ENCODE results near the gene ATG7. TPM values are rescaled to one million over a fixed set of nuclear protein-coding genes. Genes with fewer than 3 reads are reported as not detected.

ATG7 gene
- total and polyA plus RNA-seq, 3 experiments from 2014 or later = 13.8 to 28.2 (median 28.0) TPM

GRCh38 chr3:11322931-11323330, 50.7 kb downstream of the ATG7 start:
- H3K27me3 Mint-ChIP-seq = no peaks in the 10 kb centered on the region
- ChIA-PET CTCF (interaction anchor here (1.5 kb wide), 1 partner anchor 12 kb away, joined by 5 read pairs; no protein-coding TSS in a partner anchor), POLR2A (no interaction called here)
- Histone ChIP-seq H3K4me3 (ENCODE audit: low read length) (no peak overlapping the region), H3K27me3 (ENCODE audit: insufficient read depth, low read length, poor library complexity, severe bottlenecking) (no peaks in the 10 kb centered on the region), H3K4me1 (ENCODE audit: insufficient read depth, low read length) (no peaks in the 10 kb centered on the region), H3K27ac (ENCODE audit: low read depth, low read length) (no peak overlapping the region), H3K36me3 (ENCODE audit: insufficient read depth, low read length) (peaks cover 20% of the 10 kb centered on the region), H3K9me3 (ENCODE audit: low read length) (no peaks in the 10 kb centered on the region)
- no peaks in the 10 kb centered on the region for H3K9me3 Mint-ChIP-seq
- H3K4me1 Mint-ChIP-seq = no peaks in the 10 kb centered on the region
- H3K36me3 Mint-ChIP-seq = peaks cover 4 to 84% (median 35%) of the 10 kb centered on the region in 3 donors
- DNase-seq = no peak
- no peak overlapping the region for H3K4me3 Mint-ChIP-seq
- peak overlapping the region in 1 of 8 donors; percentile 11 for H3K27ac Mint-ChIP-seq

GRCh38 chr3:11323813-11324212, 51.6 kb downstream of the ATG7 start:
- ChIA-PET POLR2A (no interaction called here), CTCF (interaction anchor here (1.5 to 1.6 kb wide), 2 partner anchors 9 to 12 kb away, joined by 3 to 5 read pairs; no protein-coding TSS in a partner anchor)
- no peak overlapping the region for H3K4me3 Mint-ChIP-seq
- no peak for DNase-seq
- Histone ChIP-seq H3K9me3 (ENCODE audit: low read length) (no peaks in the 10 kb centered on the region), H3K36me3 (ENCODE audit: insufficient read depth, low read length) (peaks cover 13% of the 10 kb centered on the region), H3K4me1 (ENCODE audit: insufficient read depth, low read length) (no peaks in the 10 kb centered on the region), H3K4me3 (ENCODE audit: low read length) (no peak overlapping the region), H3K27ac (ENCODE audit: low read depth, low read length) (no peak overlapping the region), H3K27me3 (ENCODE audit: insufficient read depth, low read length, poor library complexity, severe bottlenecking) (no peaks in the 10 kb centered on the region)
- no peaks in the 10 kb centered on the region for H3K27me3 Mint-ChIP-seq
- H3K27ac Mint-ChIP-seq = no peak overlapping the region
- H3K4me1 Mint-ChIP-seq = no peaks in the 10 kb centered on the region
- no peaks in the 10 kb centered on the region for H3K9me3 Mint-ChIP-seq
- H3K36me3 Mint-ChIP-seq = peaks cover 4 to 78% (median 27%) of the 10 kb centered on the region in 3 donors

GRCh38 chr3:11327619-11328018, 55.4 kb downstream of the ATG7 start:
- Mint-ChIP-seq H3K36me3 (peaks cover 4 to 69% (median 8%) of the 10 kb centered on the region in 3 donors), H3K4me3 (no peak overlapping the region), H3K4me1 (no peaks in the 10 kb centered on the region), H3K27ac (no peak overlapping the region), H3K27me3 (no peaks in the 10 kb centered on the region), H3K9me3 (no peaks in the 10 kb centered on the region)
- Histone ChIP-seq H3K36me3 (ENCODE audit: insufficient read depth, low read length) (peaks cover 10% of the 10 kb centered on the region), H3K9me3 (ENCODE audit: low read length) (no peaks in the 10 kb centered on the region), H3K4me3 (ENCODE audit: low read length) (no peak overlapping the region), H3K27ac (ENCODE audit: low read depth, low read length) (no peak overlapping the region), H3K4me1 (ENCODE audit: insufficient read depth, low read length) (no peaks in the 10 kb centered on the region), H3K27me3 (ENCODE audit: insufficient read depth, low read length, poor library complexity, severe bottlenecking) (no peaks in the 10 kb centered on the region)
- ChIA-PET CTCF (no interaction called here), POLR2A (no interaction called here)
- DNase-seq = no peak

- Histone ChIP-seq H3K9me3 (ENCODE audit: low read length) (no peaks in the 10 kb centered on the region), H3K4me3 (ENCODE audit: low read length) (no peak overlapping the region), H3K36me3 (ENCODE audit: insufficient read depth, low read length) (peaks cover 10% of the 10 kb centered on the region), H3K27me3 (ENCODE audit: insufficient read depth, low read length, poor library complexity, severe bottlenecking) (no peaks in the 10 kb centered on the region), H3K4me1 (ENCODE audit: insufficient read depth, low read length) (no peaks in the 10 kb centered on the region), H3K27ac (ENCODE audit: low read depth, low read length) (no peak overlapping the region)
- no peak for DNase-seq
- Mint-ChIP-seq H3K27ac (no peak overlapping the region), H3K36me3 (peaks cover 4 to 67% (median 4%) of the 10 kb centered on the region in 3 donors), H3K4me3 (no peak overlapping the region), H3K27me3 (no peaks in the 10 kb centered on the region), H3K4me1 (no peaks in the 10 kb centered on the region), H3K9me3 (no peaks in the 10 kb centered on the region)
- ChIA-PET CTCF (no interaction called here), POLR2A (no interaction called here)
Measured at GRCh38 chr3:11328196-11328945, 56.2 kb downstream of the ATG7 start.

DNA sequence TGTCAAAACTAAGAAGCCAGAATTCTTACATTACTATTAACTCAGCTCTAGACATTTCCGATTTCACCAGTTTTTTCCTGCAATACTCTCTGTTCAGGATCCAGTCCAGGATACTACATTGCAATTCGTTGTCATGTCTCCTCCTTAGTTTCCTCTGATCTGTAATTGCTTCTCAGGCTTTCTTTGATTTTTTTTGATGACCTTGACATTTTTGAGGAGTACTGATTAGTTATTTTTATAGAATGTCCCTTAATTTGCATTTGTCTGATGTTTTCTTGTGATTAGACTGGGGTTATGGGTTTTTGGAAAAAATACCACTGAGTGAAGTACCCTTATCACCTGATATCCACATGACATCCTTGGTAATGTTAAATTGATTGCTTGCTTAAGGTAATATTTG, 57.6 kb downstream of the ATG7 start:
- H3K36me3 ChIP-seq (ENCODE audit: insufficient read depth, low read length) = peaks cover 10% of the 10 kb centered on the region
- no peaks in the 10 kb centered on the region for H3K4me1 ChIP-seq (ENCODE audit: insufficient read depth, low read length)
- Mint-ChIP-seq H3K4me1 (peaks cover 0 to under 1% (median under 1%) of the 10 kb centered on the region in 3 donors), H3K4me3 (no peak overlapping the region), H3K9me3 (no peaks in the 10 kb centered on the region), H3K36me3 (peaks cover 3 to 60% (median 4%) of the 10 kb centered on the region in 3 donors), H3K27me3 (no peaks in the 10 kb centered on the region), H3K27ac (peak overlapping the region in 4 of 8 donors; percentile 36 to 62 (median 41))
- H3K4me3 ChIP-seq (ENCODE audit: low read length) = no peak overlapping the region
- H3K9me3 ChIP-seq (ENCODE audit: low read length) = no peaks in the 10 kb centered on the region
- no peak for DNase-seq
- no peaks in the 10 kb centered on the region for H3K27me3 ChIP-seq (ENCODE audit: insufficient read depth, low read length, poor library complexity, severe bottlenecking)
- CTCF ChIA-PET = no interaction called here
- POLR2A ChIA-PET = no interaction called here
- H3K27ac ChIP-seq (ENCODE audit: low read depth, low read length) = no peak overlapping the region

DNA sequence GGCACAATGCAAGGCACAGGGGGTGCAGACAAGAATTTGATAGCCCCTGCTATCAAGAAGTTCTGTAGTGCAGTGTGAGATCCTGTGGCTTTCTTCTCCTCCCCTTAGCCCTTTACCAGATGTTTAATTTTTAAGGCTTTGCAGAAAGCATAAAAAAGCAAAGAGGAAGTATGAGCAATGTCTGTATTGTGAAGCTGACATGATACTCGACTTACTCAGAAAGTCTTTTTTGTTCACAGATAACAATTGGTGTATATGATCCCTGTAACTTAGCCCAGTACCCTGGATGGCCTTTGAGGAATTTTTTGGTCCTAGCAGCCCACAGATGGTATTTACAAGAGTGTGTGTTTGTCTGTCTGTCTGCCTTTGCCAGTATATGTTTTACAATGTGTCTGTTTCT, 58.9 kb downstream of the ATG7 start:
- H3K9me3 ChIP-seq (ENCODE audit: low read length) = no peaks in the 10 kb centered on the region
- Mint-ChIP-seq H3K4me1 (peaks cover 0 to 5% (median 3%) of the 10 kb centered on the region in 3 donors), H3K9me3 (no peaks in the 10 kb centered on the region), H3K27ac (peak overlapping the region in 7 of 8 donors; percentile 4 to 84 (median 36)), H3K27me3 (no peaks in the 10 kb centered on the region), H3K36me3 (peaks cover 3 to 56% (median 4%) of the 10 kb centered on the region in 3 donors), H3K4me3 (no peak overlapping the region)
- no peak for DNase-seq
- peaks cover 10% of the 10 kb centered on the region for H3K36me3 ChIP-seq (ENCODE audit: insufficient read depth, low read length)
- ChIA-PET CTCF (no interaction called here), POLR2A (no interaction called here)
- H3K27me3 ChIP-seq (ENCODE audit: insufficient read depth, low read length, poor library complexity, severe bottlenecking) = no peaks in the 10 kb centered on the region
- no peak overlapping the region for H3K4me3 ChIP-seq (ENCODE audit: low read length)
- no peak overlapping the region for H3K27ac ChIP-seq (ENCODE audit: low read depth, low read length)
- H3K4me1 ChIP-seq (ENCODE audit: insufficient read depth, low read length) = no peaks in the 10 kb centered on the region

- peaks cover 0 to 5% (median 3%) of the 10 kb centered on the region in 3 donors for H3K4me1 Mint-ChIP-seq
- no peaks in the 10 kb centered on the region for H3K9me3 Mint-ChIP-seq
- H3K4me3 Mint-ChIP-seq = no peak overlapping the region
- peak overlapping the region in 3 of 8 donors; percentile 10 to 38 (median 36) for H3K27ac Mint-ChIP-seq
- Histone ChIP-seq H3K27ac (ENCODE audit: low read depth, low read length) (no peak overlapping the region), H3K27me3 (ENCODE audit: insufficient read depth, low read length, poor library complexity, severe bottlenecking) (no peaks in the 10 kb centered on the region), H3K36me3 (ENCODE audit: insufficient read depth, low read length) (peaks cover 5% of the 10 kb centered on the region), H3K4me3 (ENCODE audit: low read length) (no peak overlapping the region), H3K4me1 (ENCODE audit: insufficient read depth, low read length) (no peaks in the 10 kb centered on the region), H3K9me3 (ENCODE audit: low read length) (no peaks in the 10 kb centered on the region)
- peak in 2 of 5 donors; percentile 42 to 46 for DNase-seq
- POLR2A ChIA-PET = no interaction called here
- CTCF ChIA-PET = interaction anchor here (0.7 to 3.5 kb wide), 18 partner anchors 10 to 332 kb away, joined by 3 to 43 read pairs (median 4); no protein-coding TSS in a partner anchor
- peaks cover 0 to 33% (median 2%) of the 10 kb centered on the region in 3 donors for H3K36me3 Mint-ChIP-seq
- H3K27me3 Mint-ChIP-seq = no peaks in the 10 kb centered on the region
Measured at GRCh38 chr3:11335056-11335608, 62.9 kb downstream of the ATG7 start.

GRCh38 chr3:11339541-11339940, 67.3 kb downstream of the ATG7 start:
- no peak for DNase-seq
- ChIA-PET CTCF (interaction anchor here (1.9 kb wide), 1 partner anchor 103 kb away, joined by 7 read pairs; no protein-coding TSS in a partner anchor), POLR2A (no interaction called here)
- Histone ChIP-seq H3K9me3 (ENCODE audit: low read length) (no peaks in the 10 kb centered on the region), H3K4me3 (ENCODE audit: low read length) (no peak overlapping the region), H3K27ac (ENCODE audit: low read depth, low read length) (no peak overlapping the region), H3K27me3 (ENCODE audit: insufficient read depth, low read length, poor library complexity, severe bottlenecking) (no peaks in the 10 kb centered on the region), H3K4me1 (ENCODE audit: insufficient read depth, low read length) (no peaks in the 10 kb centered on the region), H3K36me3 (ENCODE audit: insufficient read depth, low read length) (no peaks in the 10 kb centered on the region)
- Mint-ChIP-seq H3K4me1 (peaks cover 0 to 5% (median 3%) of the 10 kb centered on the region in 3 donors), H3K9me3 (no peaks in the 10 kb centered on the region), H3K4me3 (no peak overlapping the region), H3K36me3 (peaks cover 6 to 37% (median 15%) of the 10 kb centered on the region in 3 donors), H3K27ac (peak overlapping the region in 2 of 8 donors; percentile 42 to 62), H3K27me3 (peaks cover 0 to 1% of the 10 kb centered on the region in 2 donors)
